Measurements from ENCODE around the gene KIAA0586.
A peak's percentile ranks its signal among the peaks of the same experiment; 100 is the strongest.
"Not testable (repeated sequence)": the region's sequence is repeated elsewhere in the genome, so short reads cannot be mapped to it uniquely, and the experiment has no call there.

The KIAA0586 gene

GRCh38 chr14:58398895-58399294 lies 28.6 kb upstream of the KIAA0586 start:
- TF ChIP-seq, protein P1, sequence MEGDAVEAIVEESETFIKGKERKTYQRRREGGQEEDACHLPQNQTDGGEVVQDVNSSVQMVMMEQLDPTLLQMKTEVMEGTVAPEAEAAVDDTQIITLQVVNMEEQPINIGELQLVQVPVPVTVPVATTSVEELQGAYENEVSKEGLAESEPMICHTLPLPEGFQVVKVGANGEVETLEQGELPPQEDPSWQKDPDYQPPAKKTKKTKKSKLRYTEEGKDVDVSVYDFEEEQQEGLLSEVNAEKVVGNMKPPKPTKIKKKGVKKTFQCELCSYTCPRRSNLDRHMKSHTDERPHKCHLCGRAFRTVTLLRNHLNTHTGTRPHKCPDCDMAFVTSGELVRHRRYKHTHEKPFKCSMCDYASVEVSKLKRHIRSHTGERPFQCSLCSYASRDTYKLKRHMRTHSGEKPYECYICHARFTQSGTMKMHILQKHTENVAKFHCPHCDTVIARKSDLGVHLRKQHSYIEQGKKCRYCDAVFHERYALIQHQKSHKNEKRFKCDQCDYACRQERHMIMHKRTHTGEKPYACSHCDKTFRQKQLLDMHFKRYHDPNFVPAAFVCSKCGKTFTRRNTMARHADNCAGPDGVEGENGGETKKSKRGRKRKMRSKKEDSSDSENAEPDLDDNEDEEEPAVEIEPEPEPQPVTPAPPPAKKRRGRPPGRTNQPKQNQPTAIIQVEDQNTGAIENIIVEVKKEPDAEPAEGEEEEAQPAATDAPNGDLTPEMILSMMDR (IDR thresholded peaks at IDR 0.05; ENCODE audit: borderline replicate concordance, insufficient read depth, low read depth, low read length) = no peak
- H3K4me3 ChIP-seq (ENCODE audit: low read depth, low read length) = no peak overlapping the region

DNA sequence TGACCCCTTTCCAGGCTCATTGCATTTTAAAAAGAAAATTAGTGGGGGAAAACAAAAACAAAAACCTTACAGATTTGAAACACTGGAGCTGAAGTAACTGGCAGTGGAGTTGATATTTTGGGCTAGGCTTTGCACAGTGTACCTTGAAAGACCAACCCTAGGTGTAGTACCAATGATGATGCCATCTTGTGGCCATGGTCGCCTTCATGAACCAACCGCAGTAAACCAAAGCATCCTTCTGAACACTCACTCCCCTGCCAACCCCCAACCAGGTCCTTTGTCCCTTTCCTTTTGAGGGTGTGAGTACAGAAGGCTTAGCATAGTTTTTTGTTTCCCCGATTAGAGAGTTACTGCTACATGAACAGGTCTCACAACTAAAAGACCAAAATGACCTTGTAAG lies 25.9 kb upstream of the KIAA0586 start:
- TF ChIP-seq, protein P1 (IDR thresholded peaks at IDR 0.05; ENCODE audit: borderline replicate concordance, insufficient read depth, low read depth, low read length) = no peak

DNA sequence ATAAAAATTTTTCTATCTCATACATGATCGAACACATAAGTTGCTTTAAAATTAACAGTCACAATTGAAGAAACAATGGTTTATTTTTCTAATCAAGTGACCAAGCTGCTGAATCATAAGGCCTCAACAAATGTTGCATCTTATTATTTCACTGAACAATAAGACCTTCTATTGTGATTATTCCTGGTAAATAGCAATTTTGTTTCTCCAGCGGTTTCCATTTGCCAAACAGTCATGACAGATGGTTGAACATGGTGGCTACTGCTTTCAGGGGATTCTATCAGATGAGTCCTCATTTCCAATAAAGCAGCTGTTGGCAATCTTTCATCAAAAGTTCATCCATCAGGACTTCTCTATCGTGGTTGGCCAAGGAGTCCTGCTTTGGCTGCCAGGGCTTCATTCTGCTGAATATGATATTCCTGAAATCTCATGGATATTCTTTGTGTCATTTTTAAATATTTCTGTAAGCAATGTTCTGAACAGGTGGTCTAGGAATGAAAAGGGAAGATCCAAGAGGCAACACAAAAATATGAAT lies 18.8 kb upstream of the KIAA0586 start:
- no peak overlapping the region for H3K4me3 ChIP-seq (ENCODE audit: low read depth, low read length)
- TF ChIP-seq, protein P1 (IDR thresholded peaks at IDR 0.05; ENCODE audit: borderline replicate concordance, insufficient read depth, low read depth, low read length) = no peak

More for the DNA sequence above, 25.9 kb upstream of the KIAA0586 start:
- no peak overlapping the region for H3K4me3 ChIP-seq (ENCODE audit: low read depth, low read length)

- no peak overlapping the region for H3K4me3 ChIP-seq (ENCODE audit: low read depth, low read length)
- TF ChIP-seq, protein P1 (IDR thresholded peaks at IDR 0.05; ENCODE audit: borderline replicate concordance, insufficient read depth, low read depth, low read length) = no peak
Observed at GRCh38 chr14:58414845-58415244, 12.7 kb upstream of the KIAA0586 start.

GRCh38 chr14:58415636-58416547 lies 11.6 kb upstream of the KIAA0586 start:
- TF ChIP-seq, protein P1 (IDR thresholded peaks at IDR 0.05; ENCODE audit: borderline replicate concordance, insufficient read depth, low read depth, low read length) = no peak
- no peak overlapping the region for H3K4me3 ChIP-seq (ENCODE audit: low read depth, low read length)

GRCh38 chr14:58416934-58417333 lies 10.6 kb upstream of the KIAA0586 start:
- not testable (repeated sequence) for H3K4me3 ChIP-seq (ENCODE audit: low read depth, low read length)

- H3K4me3 ChIP-seq (ENCODE audit: low read depth, low read length) = peak overlapping the region; percentile 65
- TF ChIP-seq, protein P1 (IDR thresholded peaks at IDR 0.05; ENCODE audit: borderline replicate concordance, insufficient read depth, low read depth, low read length) = no peak
Observed at GRCh38 chr14:58426670-58427280, 744 bp upstream of the KIAA0586 start.
